ENCODE measurements around the gene MTARC1.

GRCh38 chr1:220767312-220768125 lies 19.2 kb upstream of the MTARC1 start:
- TF ChIP-seq CTCF (IDR thresholded peaks at IDR 0.05) (no peak), POLR2A (IDR thresholded peaks at IDR 0.05) (no peak)
